ENCODE results near the gene MIGA2.

Gene MIGA2

DNA sequence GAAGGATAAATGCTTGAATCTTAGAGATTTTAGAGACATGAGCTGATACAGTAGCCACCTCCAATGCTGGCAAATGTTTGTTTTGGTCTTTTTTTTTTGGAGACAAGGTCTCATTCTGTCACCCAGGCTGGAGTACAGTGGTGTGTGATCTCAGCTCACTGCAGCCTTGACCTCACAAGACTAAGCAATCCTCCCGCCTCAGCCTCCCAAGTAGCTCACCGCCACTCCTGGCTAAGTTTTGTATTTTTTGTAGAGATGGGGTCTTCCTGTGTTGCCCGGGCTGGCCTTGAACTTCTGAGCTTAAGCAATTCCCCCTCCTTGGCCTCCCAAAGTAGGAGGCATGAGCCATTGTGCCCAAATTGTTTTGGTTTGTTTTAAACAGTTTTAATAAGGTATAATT is 37.7 kb downstream of the MIGA2 start:
- DNase-seq (ENCODE audit: low spot score) = no peak

DNA sequence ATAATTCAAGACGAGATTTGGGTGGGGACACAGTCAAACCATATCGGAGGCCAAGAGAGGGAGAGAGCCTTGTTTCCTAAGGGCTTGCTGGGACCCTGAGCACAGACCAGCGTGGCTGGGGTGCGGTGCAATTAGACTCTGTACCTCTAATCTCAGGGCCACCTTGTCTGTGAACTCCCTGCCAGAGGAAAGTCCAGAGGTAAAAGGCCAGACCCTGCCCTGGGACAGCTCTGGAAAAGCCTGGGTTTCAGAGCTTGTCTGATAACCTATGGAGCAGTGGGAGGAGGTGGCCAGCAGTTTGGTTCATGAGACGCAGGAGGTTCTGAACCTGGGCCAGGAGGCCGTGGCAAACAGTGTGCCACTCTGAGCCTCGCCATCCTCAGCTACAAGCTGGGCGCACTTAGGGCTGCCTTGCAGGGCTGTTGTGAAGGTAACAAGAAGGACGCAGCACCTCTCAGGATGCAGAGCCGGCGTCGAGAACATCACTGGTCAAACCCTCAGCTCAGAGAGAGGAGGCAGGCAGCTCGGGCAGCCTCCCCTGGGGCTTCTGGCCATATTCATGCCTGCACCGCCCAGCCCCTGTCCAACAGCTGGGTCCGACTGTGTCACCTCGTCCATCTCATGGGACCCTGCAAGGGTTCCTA is 39.7 kb downstream of the MIGA2 start:
- DNase-seq (ENCODE audit: low spot score) = no peak

DNA sequence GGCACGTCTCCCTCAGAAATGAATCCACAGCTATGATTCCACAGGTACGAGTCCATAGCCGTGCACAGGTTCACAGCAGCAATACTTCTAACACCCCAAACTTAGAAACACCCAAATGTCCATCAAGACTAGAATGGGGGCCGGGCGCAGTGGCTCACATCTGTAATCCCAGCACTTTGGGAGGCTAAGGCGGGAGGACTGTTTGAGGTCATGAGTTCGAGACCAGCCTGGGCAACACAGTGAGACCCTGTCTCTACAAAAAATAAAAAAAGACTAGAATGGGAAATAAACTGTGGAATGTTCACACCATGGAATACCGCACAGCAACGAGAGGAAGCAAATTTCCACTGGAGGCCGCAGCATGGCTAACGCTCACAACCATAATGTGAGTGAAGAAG is 40.2 kb downstream of the MIGA2 start:
- DNase-seq (ENCODE audit: low spot score) = no peak

GRCh38 chr9:129077236-129077635 is 40.8 kb downstream of the MIGA2 start:
- DNase-seq (ENCODE audit: low spot score) = no peak

GRCh38 chr9:129078691-129079503 is 42.5 kb downstream of the MIGA2 start:
- DNase-seq (ENCODE audit: low spot score) = no peak

GRCh38 chr9:129079829-129080228 is 43.4 kb downstream of the MIGA2 start:
- DNase-seq (ENCODE audit: low spot score) = no peak

DNA sequence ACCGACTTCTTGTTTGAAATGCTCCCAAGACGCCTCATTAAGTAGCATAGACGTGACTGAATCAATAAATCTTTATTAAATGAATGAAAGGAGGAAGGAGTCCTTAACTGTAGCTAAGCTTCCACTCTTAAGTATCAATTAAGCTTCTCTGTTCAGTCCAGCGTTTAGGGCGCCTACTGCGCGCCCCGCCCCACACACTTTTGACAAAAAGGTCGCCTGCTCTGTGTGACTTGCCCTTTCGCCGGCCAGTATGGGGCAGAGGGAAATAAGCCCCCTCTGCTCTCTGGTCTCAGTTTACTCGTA is 43.8 kb downstream of the MIGA2 start:
- DNase-seq (ENCODE audit: low spot score) = no peak

DNA sequence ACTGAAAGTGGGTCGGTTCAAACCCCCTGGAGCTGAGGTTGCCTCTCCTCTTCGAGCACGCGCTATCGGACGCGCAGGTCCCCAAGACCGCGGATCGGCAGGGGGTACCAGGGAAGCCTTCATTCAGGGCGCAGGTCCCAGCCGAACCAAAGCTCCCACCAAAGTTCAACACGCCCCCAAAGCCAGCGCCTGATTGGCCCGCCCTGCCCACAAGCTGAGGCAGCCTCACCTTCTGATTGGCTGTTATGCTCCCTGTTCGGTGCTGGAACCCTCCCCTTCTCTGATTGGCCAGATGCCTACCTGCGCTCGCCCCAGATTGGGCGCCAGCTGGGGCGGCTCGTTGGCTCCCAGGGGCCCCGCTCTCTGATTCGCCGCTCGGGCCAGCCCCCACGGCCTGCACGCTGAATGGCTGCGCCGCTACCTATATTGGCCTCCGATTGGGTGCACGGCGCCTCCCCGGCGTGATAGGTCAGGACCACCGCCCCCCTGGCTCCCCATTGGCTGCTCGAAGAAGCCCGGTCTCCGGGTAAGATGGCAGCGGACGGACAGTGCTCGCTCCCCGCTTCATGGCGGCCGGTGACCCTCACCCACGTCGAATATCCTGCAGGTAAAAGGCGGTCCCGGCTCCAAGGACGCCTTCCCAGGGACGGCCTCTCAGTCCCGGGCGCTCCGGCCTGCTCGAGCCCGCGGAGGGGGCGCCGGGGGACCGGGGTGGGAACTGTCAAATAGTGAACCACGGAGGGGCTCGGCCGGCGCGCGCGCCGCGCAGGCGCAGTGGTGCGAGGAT is 44.4 kb downstream of the MIGA2 start, which contains the start of gene DOLPP1:
TSS of gene DOLPP1 (plus strand) at position 511 of the 787 bp plus-strand sequence. CDS start at position 532, 21 bp downstream.
- peak; percentile 99 for DNase-seq (ENCODE audit: low spot score)

GRCh38 chr9:129081388-129081904 is 45.0 kb downstream of the MIGA2 start:
- DNase-seq (ENCODE audit: low spot score) = peak; percentile 18

- no peak for DNase-seq (ENCODE audit: low spot score)
Observed at GRCh38 chr9:129084087-129084486, 47.7 kb downstream of the MIGA2 start.

- DNase-seq (ENCODE audit: low spot score) = no peak
Observed at GRCh38 chr9:129089246-129089645, 52.8 kb downstream of the MIGA2 start.

- no peak for DNase-seq (ENCODE audit: low spot score)
Observed at GRCh38 chr9:129093602-129094386, 57.4 kb downstream of the MIGA2 start.

DNA sequence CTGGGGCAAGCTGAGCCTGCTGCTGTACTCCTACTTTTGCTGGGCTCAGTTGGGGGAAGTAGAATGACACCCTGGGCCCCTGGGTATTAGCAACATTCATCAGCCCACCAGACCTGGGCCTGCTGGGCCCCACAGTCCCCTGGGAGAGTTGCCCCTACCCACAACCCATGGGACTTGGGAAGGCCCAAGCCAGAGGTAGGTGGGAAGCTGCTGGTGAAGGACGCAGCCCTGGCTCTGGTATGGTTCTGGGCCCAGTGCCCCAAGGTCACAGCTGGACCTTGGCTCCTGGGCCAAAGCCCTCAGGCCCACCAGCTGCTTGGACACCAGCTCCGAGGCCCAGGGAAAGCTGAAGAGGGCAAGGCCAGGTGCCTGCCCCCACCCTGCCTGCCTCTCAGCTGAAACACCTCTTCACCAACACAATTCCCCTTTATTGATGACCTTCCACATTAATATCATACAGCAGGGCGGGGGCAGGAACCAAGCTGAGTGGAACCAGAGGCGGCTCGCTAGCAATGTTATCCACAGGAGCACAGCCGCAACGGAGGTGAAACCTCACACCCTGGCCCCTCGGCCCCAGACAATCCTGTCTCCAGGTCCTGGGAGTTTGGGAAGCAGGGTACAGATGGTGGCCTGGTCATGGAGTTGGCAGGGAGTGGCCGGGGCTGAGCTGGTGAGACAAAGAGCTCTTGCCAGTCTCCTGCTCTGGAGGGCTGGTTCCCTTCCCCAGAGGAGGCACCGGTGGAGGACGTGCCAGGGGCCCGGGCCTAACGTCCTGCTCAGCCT is 58.2 kb downstream of the MIGA2 start:
- DNase-seq (ENCODE audit: low spot score) = no peak

GRCh38 chr9:129095170-129095667 is 58.8 kb downstream of the MIGA2 start:
- no peak for DNase-seq (ENCODE audit: low spot score)

- DNase-seq (ENCODE audit: low spot score) = no peak
Observed at GRCh38 chr9:129095908-129096307, 59.5 kb downstream of the MIGA2 start.

- DNase-seq (ENCODE audit: low spot score) = no peak
Observed at GRCh38 chr9:129097671-129098306, 61.4 kb downstream of the MIGA2 start.

GRCh38 chr9:129098328-129098727 is 61.9 kb downstream of the MIGA2 start:
- no peak for DNase-seq (ENCODE audit: low spot score)

DNA sequence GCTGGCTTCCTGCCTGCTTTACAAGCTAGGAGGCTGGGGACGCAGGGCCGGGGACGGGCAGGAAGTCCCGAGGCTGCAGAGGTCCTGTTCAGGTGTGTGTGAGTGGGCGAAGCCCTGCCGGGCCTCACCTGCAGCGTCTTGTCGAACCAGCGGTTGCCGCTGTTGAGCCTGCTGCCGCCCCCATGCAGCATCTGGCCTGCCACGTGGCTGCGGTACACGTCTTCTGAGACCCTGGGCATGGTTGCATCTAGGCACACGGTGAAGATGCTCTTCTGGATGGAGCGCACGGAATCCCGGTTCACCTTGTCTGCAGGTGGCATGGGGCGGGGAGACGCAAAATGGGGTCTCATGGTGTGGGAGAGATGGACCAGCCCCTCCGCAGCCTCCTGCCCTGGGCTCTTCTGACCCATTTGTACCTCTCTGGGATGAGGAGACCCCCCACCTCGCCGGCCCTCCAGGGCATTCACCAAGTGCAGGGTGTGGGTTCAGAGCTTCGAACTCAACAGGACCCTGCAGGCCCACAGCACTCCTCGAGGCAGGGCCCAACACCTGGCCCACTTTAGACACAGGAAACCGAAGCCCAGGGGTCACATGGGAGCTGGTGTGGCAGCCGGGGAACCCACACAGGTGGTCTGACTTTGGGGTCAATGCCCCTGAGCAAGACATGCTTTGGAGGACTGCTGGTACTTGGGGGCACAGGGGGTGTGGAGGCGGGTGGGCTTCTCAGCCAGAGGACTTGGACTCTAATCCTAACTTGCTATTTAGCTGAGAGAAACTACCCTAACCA is 64.2 kb downstream of the MIGA2 start:
- no peak for DNase-seq (ENCODE audit: low spot score)

GRCh38 chr9:129101279-129101678 is 64.9 kb downstream of the MIGA2 start:
- DNase-seq (ENCODE audit: low spot score) = no peak
